Measurements from ENCODE around the gene CORO1A. TPM values are rescaled to one million over a fixed set of nuclear protein-coding genes. Genes with fewer than 3 reads are reported as not detected.
"Not testable (repeated sequence)": the region's sequence is repeated elsewhere in the genome, so short reads cannot be mapped to it uniquely, and the experiment has no call there.

The CORO1A gene
- 16.0 TPM for total RNA-seq

GRCh38 chr16:30183233-30184095, at the start of gene CORO1A:
Gene CORO1A (plus strand): TSS chr16:30183602. CDS start chr16:30185210, 1,608 bp downstream.
- DNase-seq, result peak; percentile 57

DNA sequence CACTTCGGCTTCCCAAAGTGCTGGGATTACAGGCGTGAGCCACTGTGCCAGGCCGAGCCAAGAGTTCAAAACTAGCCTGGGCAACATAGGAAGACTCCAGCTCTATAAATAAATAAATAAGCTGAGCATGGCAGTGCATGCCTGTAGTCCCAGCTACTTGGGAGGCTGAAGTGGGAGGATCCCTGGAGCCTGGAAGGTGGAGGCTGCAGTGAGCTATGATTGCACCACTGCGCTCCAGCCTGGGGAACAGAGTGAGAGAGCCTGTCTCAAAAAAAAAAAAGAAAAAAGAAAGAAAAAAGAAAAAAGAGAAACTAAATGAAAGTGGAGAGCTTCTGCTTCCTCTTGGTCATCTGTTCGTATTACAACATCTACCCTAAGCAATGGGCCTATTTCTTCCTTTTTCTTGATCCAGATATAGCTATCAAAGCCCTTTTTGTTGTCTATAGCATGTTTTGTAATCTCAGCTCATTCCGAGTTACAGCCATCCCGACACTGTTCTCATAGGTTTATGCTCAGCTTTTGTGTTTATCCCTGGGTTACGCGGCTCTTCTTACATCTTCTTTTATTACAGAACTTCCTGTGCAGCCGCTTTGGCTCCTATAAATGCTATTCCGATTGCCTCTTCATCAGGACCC, 46.3 kb upstream of the CORO1A start:
- DNase-seq, result no peak

GRCh38 chr16:30137897-30138296, 45.5 kb upstream of the CORO1A start:
- DNase-seq, result no peak

- DNase-seq, result no peak
These were observed 43.6 kb upstream of the CORO1A start for GRCh38 chr16:30139583-30140481.

- no peak for DNase-seq
These were observed 41.7 kb upstream of the CORO1A start for GRCh38 chr16:30141750-30142149.

- no peak for DNase-seq
These were observed 40.6 kb upstream of the CORO1A start for GRCh38 chr16:30142672-30143346.

GRCh38 chr16:30143347-30143702, 40.1 kb upstream of the CORO1A start:
- no peak for DNase-seq

DNA sequence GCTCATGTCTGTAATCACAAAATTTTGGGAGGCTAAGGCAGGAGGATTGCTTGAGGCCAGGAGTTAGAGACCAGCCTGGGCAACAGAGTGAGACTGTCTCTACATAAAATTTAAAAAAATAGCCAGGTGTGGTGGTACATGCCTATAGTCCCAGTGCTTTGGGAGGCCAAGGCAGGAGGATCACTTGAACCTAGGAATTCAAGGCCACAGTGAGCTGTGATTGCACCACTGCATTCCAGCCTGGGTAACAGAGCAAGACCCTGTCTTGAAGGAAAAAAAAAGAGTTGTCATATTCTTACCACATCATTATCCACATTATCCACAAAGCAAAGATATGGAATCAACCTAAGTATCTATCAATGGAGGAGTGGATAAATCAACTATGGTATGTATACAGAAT, 39.4 kb upstream of the CORO1A start:
- no peak for DNase-seq

DNA sequence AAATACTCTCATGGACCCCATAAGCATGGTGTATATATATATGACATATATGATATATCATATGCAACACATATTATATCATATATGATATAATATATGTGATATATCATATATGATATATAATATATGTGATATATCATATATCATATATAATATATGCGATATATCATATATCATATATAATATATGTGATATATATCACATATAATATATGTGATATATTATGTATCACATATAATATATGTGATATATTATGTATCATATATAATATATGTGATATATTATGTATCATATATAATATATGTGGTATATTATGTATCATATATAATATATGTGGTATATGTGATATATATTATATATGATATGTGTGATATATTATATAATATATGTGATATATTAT, 38.5 kb upstream of the CORO1A start:
- DNase-seq, result no peak

DNA sequence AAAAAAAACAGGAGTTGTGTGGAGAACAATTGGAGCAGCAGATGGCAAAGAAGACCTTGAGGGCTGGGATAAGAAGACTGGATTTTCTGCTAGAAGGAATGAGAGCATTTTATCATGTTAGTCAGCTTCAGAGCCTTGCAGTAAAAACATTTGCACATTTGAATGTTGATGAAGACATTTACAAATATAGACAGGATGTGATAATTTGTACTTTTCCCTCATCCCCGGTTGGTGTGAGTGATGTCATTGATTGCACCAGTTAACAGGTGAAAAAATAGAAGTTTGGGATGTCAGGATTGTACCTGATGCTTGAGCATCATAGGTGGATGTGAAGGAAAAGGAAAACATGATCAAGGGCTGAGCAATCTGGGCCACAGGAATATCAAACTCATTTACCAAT, 37.7 kb upstream of the CORO1A start:
- no peak for DNase-seq

GRCh38 chr16:30147843-30148510, 35.4 kb upstream of the CORO1A start:
- no peak for DNase-seq

GRCh38 chr16:30149250-30149930, 34.0 kb upstream of the CORO1A start:
- no peak for DNase-seq

DNA sequence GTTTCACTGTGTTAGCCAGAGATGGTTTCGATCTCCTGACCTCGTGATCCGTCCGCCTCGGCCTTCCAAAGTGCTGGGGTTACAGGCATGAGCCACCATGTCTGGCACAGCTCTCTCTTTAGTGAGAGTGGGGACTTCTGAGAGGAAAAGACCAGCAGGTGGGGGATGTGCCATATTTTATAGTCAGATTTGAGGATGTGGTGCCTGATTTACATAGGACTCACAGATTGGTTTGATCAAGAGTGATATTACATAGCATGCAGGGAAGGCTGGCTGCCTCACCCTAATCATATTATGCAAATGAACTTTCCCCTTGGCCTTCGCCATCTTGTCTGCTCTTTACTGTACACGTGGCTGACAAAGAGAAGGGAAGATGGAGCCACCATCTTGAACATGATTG, 32.3 kb upstream of the CORO1A start:
- no peak for DNase-seq

- DNase-seq, result no peak
These were observed 30.9 kb upstream of the CORO1A start for GRCh38 chr16:30152517-30152916.

- DNase-seq, result no peak
These were observed 28.2 kb upstream of the CORO1A start for GRCh38 chr16:30155188-30155587.

GRCh38 chr16:30157214-30157613, 26.2 kb upstream of the CORO1A start:
- DNase-seq, result no peak

- no peak for DNase-seq
These were observed 19.9 kb upstream of the CORO1A start for GRCh38 chr16:30163538-30163937.

- no peak for DNase-seq
These were observed 17.1 kb upstream of the CORO1A start for GRCh38 chr16:30166202-30166902.

DNA sequence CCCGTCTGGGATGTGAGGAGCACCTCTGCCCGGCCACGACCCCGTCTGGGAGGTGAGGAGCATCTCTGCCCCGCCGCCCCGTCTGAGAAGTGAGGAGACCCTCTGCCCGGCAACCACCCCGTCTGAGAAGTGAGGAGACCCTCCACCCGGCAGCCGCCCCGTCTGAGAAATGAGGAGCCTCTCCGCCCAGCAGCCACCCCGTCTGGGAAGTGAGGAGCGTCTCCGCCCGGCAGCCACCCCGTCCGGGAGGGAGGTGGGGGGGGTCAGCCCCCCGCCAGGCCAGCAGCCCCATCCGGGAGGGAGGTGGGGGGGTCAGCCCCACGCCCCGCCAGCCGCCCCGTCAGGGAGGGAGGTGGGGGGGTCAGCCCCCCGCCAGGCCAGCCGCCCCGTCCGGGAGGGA, 14.7 kb upstream of the CORO1A start:
- DNase-seq, result not testable (repeated sequence)

- not testable (repeated sequence) for DNase-seq
These were observed 14.0 kb upstream of the CORO1A start for GRCh38 chr16:30169416-30169815.

Measured in skin of body (tissue), 2 donors.